ENCODE measurements around the gene SLCO3A1. TPM values are rescaled to one million over a fixed set of nuclear protein-coding genes. Genes with fewer than 3 reads are reported as not detected.

SLCO3A1 gene
- total RNA-seq, 2 experiments from 2014 or later: 4.2 to 4.8 TPM

DNA sequence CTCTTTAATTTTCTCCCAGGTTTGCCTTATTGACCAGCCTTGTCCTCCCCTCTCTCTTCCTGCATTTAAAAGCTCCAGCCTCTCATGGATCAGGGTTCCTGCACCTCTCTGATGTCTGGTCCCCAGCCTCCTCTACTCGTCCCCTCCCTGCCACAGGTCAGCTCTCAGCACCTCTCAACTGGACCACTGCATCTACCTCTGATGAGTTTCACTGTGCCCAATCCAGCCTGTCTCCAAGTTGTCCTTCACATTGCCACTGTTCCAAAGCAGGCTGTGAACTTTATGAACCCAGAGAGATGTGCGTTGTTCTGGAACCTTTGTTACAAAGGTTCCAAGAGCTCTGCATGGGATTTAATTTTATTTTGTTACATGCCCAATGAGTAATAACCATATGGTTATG, 76.6 kb downstream of the SLCO3A1 start:
- CTCF ChIA-PET: interaction anchor here (1.1 kb wide), 1 partner anchor 224 kb away, joined by 3 read pairs; no protein-coding TSS in a partner anchor
- TF ChIP-seq CTCF (IDR thresholded peaks at IDR 0.05): no peak
- no peak overlapping the region for H3K4me3 Mint-ChIP-seq
- no peak overlapping the region for H3K27ac Mint-ChIP-seq
- no peaks in the 10 kb centered on the region for H3K36me3 Mint-ChIP-seq (ENCODE audit: low read depth)
- H3K27me3 Mint-ChIP-seq: no peaks in the 10 kb centered on the region
- ATAC-seq (no peak), DNase-seq (no peak)
- no peaks in the 10 kb centered on the region for H3K9me3 Mint-ChIP-seq
- intact Hi-C loops (cut with micrococcal nuclease): no loop called here
- POLR2A ChIA-PET: no interaction called here
- H3K4me1 Mint-ChIP-seq (ENCODE audit: low read depth): peaks cover 6% of the 10 kb centered on the region

DNA sequence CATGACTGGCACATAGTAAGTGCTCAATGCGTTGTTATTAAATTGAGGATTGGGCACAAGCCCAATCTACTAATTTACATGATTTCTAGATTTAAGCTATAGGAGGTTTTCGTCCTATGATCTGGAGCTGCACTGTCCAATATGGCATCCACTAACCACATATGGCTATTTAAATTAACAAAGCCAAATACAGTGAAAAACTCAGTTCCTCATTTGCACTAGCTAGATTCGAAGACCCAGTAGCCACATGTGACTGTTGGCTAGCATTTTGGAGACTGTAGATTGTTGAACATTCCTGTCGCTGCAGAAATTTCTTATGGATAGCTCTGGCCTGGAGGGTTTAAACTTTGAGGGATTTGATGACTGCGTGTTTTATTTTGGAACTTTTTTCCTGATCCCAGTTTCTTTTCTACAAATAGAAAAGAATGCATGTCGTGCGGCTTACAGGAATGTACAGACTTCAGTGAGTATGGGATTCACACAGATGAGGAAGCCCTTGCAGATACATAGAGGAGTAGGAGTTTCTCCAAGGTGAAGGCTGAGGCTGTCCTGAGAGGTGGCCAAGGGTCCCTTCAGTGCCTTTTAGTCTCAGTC, 82.8 kb downstream of the SLCO3A1 start:
- H3K27me3 Mint-ChIP-seq: no peaks in the 10 kb centered on the region
- DNase-seq (no peak), ATAC-seq (no peak)
- no peak overlapping the region for H3K4me3 Mint-ChIP-seq
- no peaks in the 10 kb centered on the region for H3K36me3 Mint-ChIP-seq (ENCODE audit: low read depth)
- H3K27ac Mint-ChIP-seq: no peak overlapping the region
- ChIA-PET CTCF (no interaction called here), POLR2A (no interaction called here)
- H3K9me3 Mint-ChIP-seq: no peaks in the 10 kb centered on the region
- peaks cover 20% of the 10 kb centered on the region for H3K4me1 Mint-ChIP-seq (ENCODE audit: low read depth)
- TF ChIP-seq CTCF (IDR thresholded peaks at IDR 0.05): no peak
- intact Hi-C loops (cut with micrococcal nuclease): no loop called here

DNA sequence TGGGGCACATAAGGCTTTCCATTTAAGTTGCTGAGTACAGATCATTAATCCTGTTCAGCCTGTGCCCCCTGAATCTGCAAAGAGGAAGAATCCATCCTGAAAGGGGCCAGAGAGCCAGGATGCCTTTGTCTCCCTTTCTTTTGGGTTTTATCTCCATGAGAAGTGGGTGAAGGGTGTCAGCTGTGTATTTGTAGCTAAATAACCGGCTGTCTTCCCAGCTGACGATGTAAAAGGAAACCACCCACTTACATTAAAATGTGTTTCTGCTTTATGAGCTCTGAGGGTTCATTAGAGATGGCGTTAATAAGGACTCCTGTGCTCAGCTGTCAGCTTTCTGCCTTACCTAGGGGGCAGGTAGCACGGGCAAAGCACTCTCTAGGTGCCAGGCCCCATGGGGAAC, 83.4 kb downstream of the SLCO3A1 start:
- no peak for TF ChIP-seq CTCF (IDR thresholded peaks at IDR 0.05)
- Mint-ChIP-seq H3K36me3 (ENCODE audit: low read depth) (no peaks in the 10 kb centered on the region), H3K4me1 (ENCODE audit: low read depth) (peaks cover 20% of the 10 kb centered on the region), H3K4me3 (no peak overlapping the region), H3K27ac (no peak overlapping the region), H3K9me3 (no peaks in the 10 kb centered on the region), H3K27me3 (no peaks in the 10 kb centered on the region)
- intact Hi-C loops (cut with micrococcal nuclease): no loop called here
- no peak for ATAC-seq
- POLR2A ChIA-PET: no interaction called here
- CTCF ChIA-PET: no interaction called here
- DNase-seq: no peak

DNA sequence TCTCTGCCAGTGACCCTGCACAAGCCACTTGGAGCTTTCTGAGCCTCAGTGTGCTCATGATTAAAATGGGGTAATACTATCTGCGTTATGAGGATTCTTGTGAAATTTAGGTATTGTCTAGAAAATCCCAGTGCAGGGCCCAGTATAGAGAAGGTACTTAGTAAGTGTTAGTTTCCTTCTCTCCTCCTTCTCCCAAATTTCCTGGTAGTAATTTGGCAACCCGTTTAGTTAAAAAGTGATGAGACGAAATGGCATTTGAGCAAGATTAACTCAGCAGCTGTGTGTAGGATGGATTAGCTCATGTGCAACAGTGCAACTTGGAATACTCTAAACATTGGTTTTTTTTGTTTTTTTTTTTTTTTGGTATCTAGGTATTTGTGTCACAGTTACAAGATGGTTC, 84.6 kb downstream of the SLCO3A1 start:
- H3K4me1 Mint-ChIP-seq (ENCODE audit: low read depth): peaks cover 27% of the 10 kb centered on the region
- ChIA-PET POLR2A (no interaction called here), CTCF (no interaction called here)
- TF ChIP-seq CTCF (IDR thresholded peaks at IDR 0.05): no peak
- no peaks in the 10 kb centered on the region for H3K27me3 Mint-ChIP-seq
- ATAC-seq (no peak), DNase-seq (no peak)
- no peak overlapping the region for H3K4me3 Mint-ChIP-seq
- no peaks in the 10 kb centered on the region for H3K36me3 Mint-ChIP-seq (ENCODE audit: low read depth)
- intact Hi-C loops (cut with micrococcal nuclease): no loop called here
- no peaks in the 10 kb centered on the region for H3K9me3 Mint-ChIP-seq
- H3K27ac Mint-ChIP-seq: no peak overlapping the region

DNA sequence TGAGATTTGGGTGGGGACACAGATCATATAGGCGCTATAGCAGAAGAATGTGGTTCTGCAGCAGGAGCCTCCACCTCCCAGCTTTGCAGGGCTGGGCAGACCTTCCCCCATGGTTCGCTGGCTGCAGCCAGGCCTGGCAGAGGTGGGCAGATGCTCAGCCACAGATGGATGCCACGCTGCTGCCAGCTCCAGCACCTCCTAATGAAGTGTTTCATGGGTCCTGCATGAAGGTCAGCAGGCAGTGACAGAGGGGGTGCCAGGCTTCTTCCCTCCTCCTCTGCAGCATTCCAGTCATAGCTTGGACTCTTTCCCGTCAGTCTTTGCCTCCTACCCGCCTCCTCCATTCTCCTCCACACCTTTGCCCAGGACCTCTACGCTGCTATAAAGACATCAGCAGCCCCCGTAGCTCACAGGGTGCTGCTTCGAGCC, 85.9 kb downstream of the SLCO3A1 start:
- ChIA-PET POLR2A (no interaction called here), CTCF (no interaction called here)
- no peak overlapping the region for H3K4me3 Mint-ChIP-seq
- intact Hi-C loops (cut with micrococcal nuclease): no loop called here
- no peak for ATAC-seq
- peaks cover 32% of the 10 kb centered on the region for H3K4me1 Mint-ChIP-seq (ENCODE audit: low read depth)
- no peak for DNase-seq
- H3K27me3 Mint-ChIP-seq: no peaks in the 10 kb centered on the region
- H3K9me3 Mint-ChIP-seq: no peaks in the 10 kb centered on the region
- TF ChIP-seq CTCF (IDR thresholded peaks at IDR 0.05): no peak
- no peak overlapping the region for H3K27ac Mint-ChIP-seq
- no peaks in the 10 kb centered on the region for H3K36me3 Mint-ChIP-seq (ENCODE audit: low read depth)

Measured in activated CD8-positive, alpha-beta T cell treated with anti-CD3 and anti-CD28 coated beads for 36 hours (primary cell).